Right lobe of liver (tissue), 6 donors: Measurements from ENCODE around the gene PLA2G4F. TPM values are rescaled to one million over a fixed set of nuclear protein-coding genes. Genes with fewer than 3 reads are reported as not detected.

ENCODE experiments used
- ATAC-seq, 4 donors: fragments of 200-7000 bp; cut with Tn5 transposase; one replicate each; pipeline ENCODE4 v1.9.1; 2020; ENCODE audit warnings: mild to moderate bottlenecking in 4 of 4, moderate library complexity in 4 of 4
- DNase-seq, 3 donors: peaks; one replicate each; pipeline ENCODE4 v3.0.0-alpha.2; 2020
- H3K27ac ChIP-seq, 3 donors: fragments of 200-600 bp; one replicate each; pipeline ENCODE4 v1.8.0; 2022
- H3K27me3 ChIP-seq, 2 donors: fragments of 200-600 bp; one replicate each; pipeline ENCODE4 v1.8.0; 2022
- H3K36me3 ChIP-seq, 4 donors: fragments of 200-600 bp; sonication (generic) in 1 of 4; one replicate each; pipeline versions ENCODE4 v1.5.1 to v1.8.0; 2017 to 2022; ENCODE audit warnings: control low read depth in 1 of 4
- H3K4me1 ChIP-seq, 4 donors: fragments of 200-600 bp; sonication (generic) in 1 of 4; one replicate each; pipeline versions ENCODE4 v1.5.1 to v1.8.0; 2017 to 2022; ENCODE audit warnings: control low read depth in 1 of 4
- H3K4me3 ChIP-seq, 3 donors: fragments of 200-600 bp; one replicate each; pipeline ENCODE4 v1.8.0; 2022
- H3K9me3 ChIP-seq, 4 donors: fragments of 200-600 bp; sonication (generic) in 1 of 4; one replicate each; pipeline versions ENCODE4 v1.5.1 to v1.8.0; 2017 to 2022; ENCODE audit warnings: control low read depth in 1 of 4
- CTCF ChIP-seq, 4 donors: fragments of 200-600 bp in 3 of 4; fragments of 450-650 bp in 1 of 4; IDR thresholded peaks; one replicate each; pipeline versions ENCODE4 v1.5.1 to v1.8.0; 2016 to 2022; ENCODE audit warnings: antibody characterized with exemption in 4 of 4, mild to moderate bottlenecking in 2 of 4
- POLR2A ChIP-seq: fragments of 450-650 bp; IDR thresholded peaks from one replicate; pipeline ENCODE4 v1.6.1; 2017; ENCODE audit warnings: antibody characterized with exemption, mild to moderate bottlenecking
- WGBS: methylation state at CpG from one replicate; pipeline ENCODE4 v1.1.6; 2018; ENCODE audit warnings: low coverage, low lambda C conversion rate; ENCODE audit not compliant: insufficient coverage; ENCODE audit errors: missing lambda C conversion rate; 5-methylcytosine and 5-hydroxymethylcytosine counted together
- intact Hi-C, 2 donors: fragments of 100-400 bp; cut with DNase I; formaldehyde crosslinking; loops; one replicate each; pipeline versions ENCODE4 v1.11.2 to v1.14.1; 2022
- total RNA-seq, 6 experiments: library from RNA; depleted of rRNA in 2 of 6; stranded (reverse); fragments of >200 nt in 2 of 6; fragmentation: NEBNext Ultra II Directional in 3 of 6; extraction: Animal tissue kit (Norgen Biotek cat#: 25700) in 3 of 6; gene quantifications; one replicate each; pipeline versions ENCODE4 v1.1.0 to v1.2.4, GENCODE V29; 2016 to 2023
- donor health status: DM: no; HTN: yes; CAD: no.
- donor health status: DM: no; HTN: no; CAD: no.
- donor health status: DM: no; HTN: no; CAD: no.
- donor health status: DM: no; HTN: yes; CAD: no.
- donor health status: DM: no; HTN: yes; CAD: no.

The PLA2G4F gene
- total RNA-seq, 6 experiments from 2014 or later, result not detected

GRCh38 chr15:42131826-42132806 lies 24.3 kb downstream of the PLA2G4F start:
- Histone ChIP-seq H3K4me1 (no peaks in the 10 kb centered on the region), H3K9me3 (no peaks in the 10 kb centered on the region), H3K27ac (no peak overlapping the region), H3K4me3 (no peak overlapping the region), H3K27me3 (no peaks in the 10 kb centered on the region), H3K36me3 (no peaks in the 10 kb centered on the region)
- DNase-seq (no peak), ATAC-seq (no peak)
- 66% methylated on average over 3 of the region's 9 CpGs for WGBS
- intact Hi-C loops, result no loop called here
- TF ChIP-seq POLR2A, result no peak

- intact Hi-C loops, result no loop called here
- Histone ChIP-seq H3K4me3 (no peak overlapping the region), H3K27me3 (no peaks in the 10 kb centered on the region), H3K36me3 (no peaks in the 10 kb centered on the region), H3K4me1 (no peaks in the 10 kb centered on the region), H3K9me3 (no peaks in the 10 kb centered on the region), H3K27ac (no peak overlapping the region)
- TF ChIP-seq POLR2A (no peak), CTCF (IDR thresholded peaks at IDR 0.05) (no peak)
- DNase-seq (no peak), ATAC-seq (no peak)
- 89% methylated on average over 1 of the region's 1 CpG for WGBS
Observed at GRCh38 chr15:42131006-42131405, 25.4 kb downstream of the PLA2G4F start.

- Histone ChIP-seq H3K4me3 (no peak overlapping the region), H3K9me3 (no peaks in the 10 kb centered on the region), H3K27me3 (no peaks in the 10 kb centered on the region), H3K27ac (no peak overlapping the region), H3K36me3 (no peaks in the 10 kb centered on the region), H3K4me1 (no peaks in the 10 kb centered on the region)
- 44% methylated on average over 4 of the region's 8 CpGs for WGBS
- TF ChIP-seq POLR2A (no peak), CTCF (IDR thresholded peaks at IDR 0.05) (no peak)
- DNase-seq (no peak), ATAC-seq (no peak)
- intact Hi-C loops, result no loop called here
Observed at GRCh38 chr15:42130246-42130986, 26.0 kb downstream of the PLA2G4F start.

- intact Hi-C loops, result no loop called here
- Histone ChIP-seq H3K27me3 (no peaks in the 10 kb centered on the region), H3K9me3 (no peaks in the 10 kb centered on the region), H3K27ac (no peak overlapping the region), H3K36me3 (no peaks in the 10 kb centered on the region), H3K4me1 (no peaks in the 10 kb centered on the region), H3K4me3 (no peak overlapping the region)
- ATAC-seq, result no peak
- 54% methylated on average over 2 of the region's 2 CpGs for WGBS
- DNase-seq, result no peak
- TF ChIP-seq CTCF (IDR thresholded peaks at IDR 0.05), result no peak
- no peak for TF ChIP-seq POLR2A
Observed at GRCh38 chr15:42129364-42129763, 27.1 kb downstream of the PLA2G4F start.

GRCh38 chr15:42128476-42128875 lies 28.0 kb downstream of the PLA2G4F start:
- no peak for ATAC-seq
- Histone ChIP-seq H3K4me1 (no peaks in the 10 kb centered on the region), H3K9me3 (no peaks in the 10 kb centered on the region), H3K27me3 (no peaks in the 10 kb centered on the region), H3K27ac (no peak overlapping the region), H3K4me3 (no peak overlapping the region), H3K36me3 (no peaks in the 10 kb centered on the region)
- 48% methylated on average over 6 of the region's 6 CpGs for WGBS
- DNase-seq, result no peak
- intact Hi-C loops, result no loop called here
- TF ChIP-seq CTCF (IDR thresholded peaks at IDR 0.05) (no peak), POLR2A (no peak)
